Stimulated activated CD4-positive, alpha-beta T cell treated with anti-CD3 and anti-CD28 coated beads, Interleukin-12 subunit alpha, Interleukin-12 subunit beta, amount 100 ng/mL, for 48 hours (primary cell): ENCODE measurements around the gene PKD1.

Experiments
- DNase-seq, 3 donors: peaks; one replicate each; pipeline ENCODE4 v3.0.0-alpha.2; 2020; ENCODE audit warnings: low read depth in 2 of 3, low spot score in 1 of 3

Gene PKD1

GRCh38 chr16:2170587-2171435 is 35.1 kb upstream of the PKD1 start:
- DNase-seq, result no peak

DNA sequence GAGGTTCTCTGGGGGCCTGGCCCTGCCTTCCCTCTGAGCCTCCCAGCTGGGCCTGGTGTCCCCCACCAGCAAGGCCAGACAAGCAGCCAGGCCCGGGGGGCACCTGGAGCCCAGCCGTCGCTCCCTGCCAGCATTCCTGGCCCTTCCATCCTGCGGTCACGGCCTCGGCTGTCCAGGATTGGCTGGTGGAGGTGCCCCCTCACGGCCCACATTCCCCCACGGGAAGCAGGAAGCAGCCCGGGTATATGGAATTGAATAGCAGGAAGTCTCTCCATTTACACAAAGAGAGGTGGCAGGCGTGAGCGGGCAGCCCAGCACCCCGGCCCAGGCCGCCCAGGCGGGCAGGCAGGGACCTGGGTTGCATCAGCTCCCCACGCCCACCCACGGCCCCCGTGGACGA is 34.4 kb upstream of the PKD1 start:
- no peak for DNase-seq

DNA sequence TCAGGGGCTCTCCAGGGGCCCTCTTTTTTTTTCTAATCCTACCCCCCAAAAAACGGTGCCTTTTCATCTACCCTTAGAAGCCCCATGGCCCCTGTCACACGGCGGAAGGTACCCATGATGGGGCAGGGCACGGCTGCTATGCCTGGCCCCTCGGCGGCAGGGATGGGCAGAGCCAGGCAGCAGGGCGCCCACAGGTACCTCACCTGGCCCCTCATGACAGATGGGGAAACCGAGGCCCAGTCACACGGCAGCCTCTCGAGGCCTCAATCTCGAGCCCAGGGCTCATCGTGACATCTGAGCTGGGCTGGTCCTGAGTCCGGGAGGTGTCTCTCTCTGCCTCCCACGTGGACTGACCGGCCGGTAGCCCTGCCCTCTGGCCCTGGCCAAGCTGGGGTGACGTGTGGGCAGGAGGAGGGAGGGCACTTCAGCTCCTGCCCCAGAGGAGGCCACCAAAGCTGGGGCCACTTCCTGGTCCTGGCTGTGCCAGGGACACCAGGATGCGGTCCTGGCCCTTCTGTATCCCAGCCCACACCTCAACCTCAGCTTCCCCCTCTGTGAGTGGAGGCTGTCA is 31.5 kb upstream of the PKD1 start:
- no peak for DNase-seq

DNA sequence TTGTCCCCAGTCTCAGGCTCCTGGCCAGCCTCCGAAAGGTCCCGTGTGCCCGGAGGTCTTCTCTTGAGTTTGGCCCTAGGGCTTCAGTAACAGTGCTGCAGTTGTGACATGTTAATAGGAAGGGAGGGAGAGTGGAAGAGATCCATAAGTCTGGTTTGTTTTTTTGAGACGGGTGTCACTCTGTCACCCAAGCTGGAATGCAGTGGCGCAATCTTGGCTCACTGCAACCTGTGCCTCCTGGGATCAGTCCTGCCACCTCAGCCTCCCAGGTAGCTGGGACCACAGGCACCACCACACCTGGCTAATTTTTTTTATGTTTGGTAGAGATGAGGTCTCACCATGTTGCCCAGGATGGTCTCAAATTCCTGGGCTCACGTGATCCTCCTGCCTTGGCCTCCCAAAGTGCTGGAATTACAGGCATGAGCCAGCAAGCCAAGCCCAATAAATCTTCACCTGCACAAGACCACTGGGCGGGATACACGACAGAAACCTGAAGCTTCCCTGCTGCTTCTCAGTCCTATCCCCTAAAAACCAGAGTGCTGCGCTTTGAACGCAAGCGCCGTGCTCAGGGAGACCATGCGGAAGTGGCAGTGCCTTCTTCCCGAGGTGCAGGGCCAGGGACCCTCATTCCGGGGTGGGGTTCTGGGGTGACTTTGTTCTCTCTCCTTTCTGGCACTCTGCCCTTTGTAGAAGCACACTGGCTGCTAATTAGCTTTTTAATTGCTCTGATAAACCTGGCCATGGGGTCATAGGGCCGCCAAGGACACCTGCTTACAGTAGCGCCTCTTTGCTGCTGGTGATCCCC is 30.8 kb upstream of the PKD1 start:
- DNase-seq, result no peak

- DNase-seq, result no peak
Measured at GRCh38 chr16:2165861-2166260, 30.2 kb upstream of the PKD1 start.

- no peak for DNase-seq
Measured at GRCh38 chr16:2163211-2163881, 27.6 kb upstream of the PKD1 start.

GRCh38 chr16:2162676-2163118 is 27.0 kb upstream of the PKD1 start:
- no peak for DNase-seq

GRCh38 chr16:2161911-2162310 is 26.2 kb upstream of the PKD1 start:
- no peak for DNase-seq

DNA sequence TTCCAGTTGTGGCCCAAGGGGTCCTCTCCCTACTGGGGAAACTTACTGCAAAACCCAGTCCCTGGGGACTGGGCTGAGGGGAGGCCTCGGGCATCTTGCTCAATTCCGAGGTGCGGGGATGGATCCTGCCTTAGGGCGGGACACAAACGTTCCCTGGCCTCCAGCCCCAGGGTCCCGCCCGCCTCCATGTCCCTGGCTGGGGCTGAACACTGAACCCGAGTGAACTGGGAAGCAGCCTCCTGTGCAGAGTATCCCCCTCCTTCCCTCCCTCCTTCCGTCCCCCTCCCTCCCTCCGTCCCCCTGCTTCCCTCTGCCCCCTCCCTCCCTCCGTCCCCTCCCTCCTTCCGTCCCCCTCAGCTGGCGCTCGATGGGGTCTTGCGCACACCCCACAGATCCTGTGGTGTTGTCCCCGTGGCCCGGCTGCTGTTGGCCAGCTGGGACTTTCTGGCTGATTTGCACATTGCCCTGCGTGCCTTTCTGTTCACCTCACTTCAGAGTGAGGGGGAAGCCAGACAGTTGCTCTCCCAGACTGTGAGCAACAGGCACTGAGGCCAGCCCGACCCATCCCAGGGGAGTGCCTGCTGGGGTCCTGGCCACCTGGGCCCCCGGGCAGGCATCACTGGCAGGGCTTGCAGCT is 25.3 kb upstream of the PKD1 start:
- DNase-seq, result no peak

DNA sequence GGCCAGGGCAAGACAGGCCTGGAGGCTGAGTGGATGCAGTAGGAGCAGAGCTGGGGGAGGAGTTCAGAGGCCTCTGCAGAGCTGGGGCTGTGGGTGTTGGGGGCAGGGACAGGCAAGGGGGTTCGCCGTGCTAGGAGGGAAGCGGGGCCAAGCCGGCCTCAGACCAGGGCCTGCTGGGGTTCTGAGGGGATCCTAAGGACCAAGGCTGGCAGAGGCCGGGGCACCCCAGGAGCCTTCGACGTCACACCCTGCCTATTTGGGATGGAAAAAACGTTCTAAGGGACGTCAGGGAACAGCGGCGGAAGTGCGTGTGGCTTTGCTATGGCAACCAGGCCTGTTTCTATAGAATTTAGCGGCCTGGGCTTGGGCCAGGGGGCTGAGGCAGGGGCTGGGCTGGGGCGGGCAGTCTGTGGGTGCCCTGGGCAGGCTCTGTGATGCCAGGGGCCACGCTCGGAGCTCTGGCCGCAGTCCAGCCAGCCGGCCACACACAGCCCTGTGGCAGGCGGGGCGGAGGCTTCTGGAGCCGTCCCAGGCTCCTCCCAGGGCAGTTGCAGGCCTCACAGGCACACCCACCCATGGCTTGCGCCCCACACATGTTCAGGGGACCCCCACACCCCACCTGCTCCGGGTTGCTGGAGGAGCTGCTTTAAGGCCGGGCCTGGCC is 23.6 kb upstream of the PKD1 start:
- no peak for DNase-seq

- DNase-seq, result no peak
Measured at GRCh38 chr16:2158262-2158638, 22.6 kb upstream of the PKD1 start.

GRCh38 chr16:2157480-2158261 is 22.0 kb upstream of the PKD1 start:
- DNase-seq, result no peak

- no peak for DNase-seq
Measured at GRCh38 chr16:2156849-2157224, 21.1 kb upstream of the PKD1 start.

DNA sequence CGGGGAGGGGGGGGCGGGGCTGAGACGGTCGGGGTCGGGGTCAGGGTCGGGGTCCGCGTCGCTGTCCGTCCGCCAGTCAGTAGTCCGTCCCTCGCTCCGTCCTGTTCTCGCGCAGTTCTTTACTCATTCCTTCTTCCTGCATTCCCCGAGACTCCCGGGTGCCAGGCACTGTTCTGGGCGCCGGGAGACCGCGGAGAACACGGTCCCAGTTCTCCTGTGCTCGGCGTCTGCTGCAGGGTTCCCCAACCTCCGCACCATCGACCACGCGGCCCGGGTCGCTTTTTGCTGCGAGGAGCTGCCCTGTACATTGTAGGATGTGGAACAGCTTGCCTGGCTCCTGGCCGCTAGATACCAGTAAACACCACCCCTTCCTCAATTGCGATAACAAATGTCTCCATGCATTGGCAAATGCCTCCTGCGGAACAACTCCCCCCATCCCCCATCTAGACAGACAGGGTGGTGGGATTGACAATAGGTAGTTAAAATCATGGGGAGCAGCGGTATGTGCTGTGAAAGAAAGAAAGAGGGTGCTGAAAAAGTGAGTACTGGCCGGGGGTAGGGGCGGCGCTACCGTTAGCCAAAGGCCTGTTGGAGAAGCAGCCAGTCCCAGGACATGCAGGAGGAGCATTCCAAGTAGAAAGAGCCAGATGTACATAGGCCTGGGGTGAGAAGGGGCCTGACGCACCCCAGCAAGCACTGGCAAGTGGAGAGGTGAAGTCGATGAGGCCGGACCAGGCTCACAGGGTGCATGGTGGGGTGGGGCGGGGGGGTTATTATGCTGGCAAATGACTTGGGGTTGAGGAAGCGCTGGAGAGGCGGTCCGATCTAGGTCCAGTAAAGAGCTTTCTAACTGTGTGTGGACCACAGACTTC is 20.5 kb upstream of the PKD1 start:
- DNase-seq, result no peak

DNA sequence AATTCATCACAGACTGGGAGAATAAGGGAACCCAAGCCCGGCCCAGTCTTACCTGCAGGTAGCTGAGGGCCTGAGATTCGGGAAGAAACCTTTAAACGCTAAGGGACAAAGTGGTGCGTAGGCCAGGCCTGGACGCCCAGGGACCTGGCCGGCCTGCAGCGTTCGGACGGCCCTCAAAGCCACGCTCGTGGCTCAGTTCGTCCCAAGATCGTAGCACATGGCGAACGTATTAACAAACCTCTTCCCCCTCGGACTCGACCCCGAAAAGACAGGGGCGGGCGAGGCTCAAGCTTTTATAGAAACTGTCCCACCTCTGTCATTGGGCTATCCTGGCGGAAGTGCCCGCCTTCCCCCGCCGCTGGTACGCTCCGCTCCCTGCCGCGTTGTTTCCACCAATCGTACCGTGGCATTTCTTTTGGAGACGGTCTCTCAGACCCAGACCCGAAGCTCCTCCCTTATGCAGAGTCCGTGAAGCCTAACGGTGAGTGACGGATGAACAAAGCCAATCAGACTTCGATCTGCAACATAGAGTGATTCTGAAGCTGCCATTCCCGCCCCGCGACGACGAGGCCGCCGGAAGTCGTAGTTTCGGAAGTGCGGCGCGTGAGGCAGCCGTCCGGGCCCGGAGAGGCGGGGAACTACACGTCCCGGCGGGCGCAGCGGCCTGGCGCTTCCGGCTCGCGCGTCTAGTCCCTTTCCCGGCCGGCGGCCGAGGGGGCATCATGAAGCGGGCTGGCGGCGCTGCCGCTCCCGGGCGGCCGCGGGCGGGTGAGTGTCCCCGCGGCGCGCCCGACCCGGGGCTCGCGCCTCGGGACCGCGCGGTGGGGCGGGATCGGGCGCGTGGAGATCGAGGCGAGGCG is 19.6 kb upstream of the PKD1 start, which contains the start of gene TRAF7:
TSS of gene TRAF7 (plus strand) at position 692 of the 860 bp plus-strand sequence. CDS start 8,139 bp downstream, outside the sequence.
- DNase-seq, result peak; percentile 95 to 97 (median 96)

- peak in 1 of 3 donors; percentile 20 for DNase-seq
Measured at GRCh38 chr16:2154533-2155090, 18.9 kb upstream of the PKD1 start.
